GM10248 (cell line): ENCODE data around the gene BTRC.
A peak's percentile ranks its signal among the peaks of the same experiment; 100 is the strongest.

Experiments used
- CTCF ChIA-PET: fragments of 300-600 bp; sonication (Branson Sonifier 250); formaldehyde crosslinking; extraction: SDS; loops from one replicate; lab custom pipeline; 2021; ENCODE audit warnings: antibody characterized with exemption; lab: Yijun Ruan, JAX
- POLR2A ChIA-PET: fragments of 350-650 bp; sonication (Branson Sonifier 250); formaldehyde crosslinking; extraction: SDS; loops from one replicate; lab custom pipeline; 2020; ENCODE audit warnings: antibody characterized with exemption; lab: Yijun Ruan, JAX
- DNase-seq: peaks from one replicate; pipeline ENCODE4 v3.0.0; 2012; ENCODE audit errors: extremely low spot score
- CTCF ChIP-seq: IDR thresholded peaks from 2 replicates; pipeline ENCODE4 v1.5.1; 2012; ENCODE audit warnings: mild to moderate bottlenecking, low read depth; ENCODE audit errors: extremely low read depth, missing control alignments, control extremely low read depth

The BTRC gene

GRCh38 chr10:101466016-101466912 lies 112.3 kb downstream of the BTRC start:
- CTCF ChIA-PET: interaction anchor here (0.7 to 3.0 kb wide), 40 partner anchors 7 to 305 kb away, joined by 3 to 24 read pairs (median 5); no protein-coding TSS in a partner anchor
- TF ChIP-seq CTCF: no peak
- no peak for DNase-seq
- POLR2A ChIA-PET: no interaction called here

DNA sequence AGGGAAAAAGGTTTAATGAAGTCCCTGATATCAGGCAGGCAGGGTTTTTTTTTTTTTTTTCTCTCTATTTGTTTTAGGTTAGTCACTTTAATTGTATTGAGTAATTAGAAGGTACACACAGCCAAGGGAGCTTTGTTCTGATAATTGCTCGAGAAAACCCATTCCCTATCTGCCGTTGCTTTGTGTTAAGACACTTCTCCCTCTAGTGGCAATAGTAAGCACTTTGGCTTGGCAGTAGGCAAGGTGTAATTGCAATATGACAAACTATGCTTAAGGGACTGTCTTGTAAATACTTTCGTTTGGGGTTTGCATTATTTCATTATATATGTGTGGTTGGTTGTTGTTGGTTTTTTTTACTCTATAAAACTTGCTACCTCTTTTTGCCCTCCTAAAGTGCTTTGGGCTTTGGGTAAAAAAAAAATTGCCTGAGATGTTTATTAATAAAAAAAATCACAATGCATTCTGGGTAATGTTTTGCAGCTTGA lies 113.4 kb downstream of the BTRC start:
- TF ChIP-seq CTCF: peak; percentile 78
- DNase-seq: peak; percentile 67
- ChIA-PET CTCF (interaction anchor here (0.6 to 3.0 kb wide), 38 partner anchors 8 to 306 kb away, joined by 3 to 24 read pairs (median 5); no protein-coding TSS in a partner anchor), POLR2A (no interaction called here)

DNA sequence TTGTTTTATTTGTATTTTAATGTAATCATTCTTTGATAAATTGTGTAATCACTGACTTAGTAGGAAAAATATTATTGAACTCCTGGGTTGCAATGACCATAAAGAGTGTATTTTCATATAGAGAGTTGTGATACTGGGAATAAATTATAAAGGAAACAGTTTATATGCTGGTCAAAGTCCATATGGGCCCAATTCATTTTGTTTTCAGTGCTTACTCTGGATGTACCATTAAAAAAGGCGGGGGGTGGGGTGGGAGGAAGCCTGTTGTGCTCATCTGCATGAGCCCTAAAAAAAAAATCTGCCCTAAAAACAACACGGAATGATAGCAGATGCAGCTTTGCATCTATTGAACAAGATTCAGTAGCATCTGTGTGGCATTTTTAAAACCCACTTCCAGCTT lies 114.2 kb downstream of the BTRC start:
- POLR2A ChIA-PET: no interaction called here
- TF ChIP-seq CTCF: no peak

DNA sequence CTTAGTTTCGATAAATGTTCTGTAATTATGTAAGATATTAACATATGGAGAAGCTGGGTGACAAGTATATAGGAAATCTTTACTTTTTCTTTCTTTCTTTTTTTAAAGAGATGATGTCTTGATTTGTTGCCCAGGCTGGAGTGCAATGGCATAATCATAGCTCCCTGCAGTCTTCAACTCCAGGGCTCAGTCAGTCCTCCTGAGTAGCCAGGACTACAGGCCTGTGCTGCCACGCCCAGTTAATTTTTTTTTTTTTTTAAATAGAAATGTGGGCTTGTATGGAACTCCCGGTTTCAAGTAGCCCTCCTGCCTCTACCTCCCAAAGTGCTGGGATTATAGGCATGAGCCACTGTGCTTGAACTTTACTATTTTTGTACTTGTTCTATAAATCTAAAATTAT lies 122.4 kb downstream of the BTRC start:
- CTCF ChIA-PET: interaction anchor here (1.2 to 2.8 kb wide), 3 partner anchors 10 to 263 kb away, joined by 3 to 16 read pairs (median 3); no protein-coding TSS in a partner anchor
- no peak for TF ChIP-seq CTCF
- no peak for DNase-seq
- POLR2A ChIA-PET: no interaction called here

More for the DNA sequence above, 114.2 kb downstream of the BTRC start:
- no peak for DNase-seq
- CTCF ChIA-PET: interaction anchor here (1.4 to 3.0 kb wide), 7 partner anchors 9 to 257 kb away, joined by 4 to 22 read pairs (median 7); no protein-coding TSS in a partner anchor

GRCh38 chr10:101478956-101479355 lies 125.0 kb downstream of the BTRC start:
- TF ChIP-seq CTCF: no peak
- ChIA-PET POLR2A (no interaction called here), CTCF (interaction anchor here (1.2 to 1.5 kb wide), 2 partner anchors 9 to 317 kb away, joined by 4 to 6 read pairs; no protein-coding TSS in a partner anchor)
- DNase-seq: no peak

DNA sequence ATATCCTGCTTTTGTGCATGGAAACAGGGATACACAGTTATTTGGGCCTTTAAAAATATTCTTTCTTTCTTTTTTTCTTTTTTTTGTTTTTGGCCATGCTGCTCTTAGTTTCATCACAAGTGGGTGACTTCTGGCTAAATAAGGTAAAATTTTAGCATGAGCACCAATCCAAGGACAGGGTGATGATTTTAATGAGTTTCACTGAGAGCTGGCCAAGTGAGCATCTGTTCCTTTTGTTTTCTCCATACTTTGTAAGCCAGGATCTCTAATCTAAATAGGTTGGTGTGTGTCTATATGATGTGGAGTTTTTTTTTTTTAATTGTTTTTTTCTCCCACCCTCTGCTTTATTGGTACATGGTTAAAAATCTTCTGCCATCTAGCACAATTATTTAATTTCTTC lies 127.3 kb downstream of the BTRC start:
- no peak for DNase-seq
- TF ChIP-seq CTCF: no peak
- ChIA-PET CTCF (interaction anchor here (0.8 to 1.3 kb wide), 3 partner anchors 14 to 267 kb away, joined by 3 to 4 read pairs (median 3); no protein-coding TSS in a partner anchor), POLR2A (no interaction called here)
